HCT116 (cell line): ENCODE results near the gene SMIM35. TPM values are rescaled to one million over a fixed set of nuclear protein-coding genes. Genes with fewer than 3 reads are reported as not detected.

ENCODE experiments used
- ATAC-seq: fragments of 200-7000 bp; cut with Tn5 transposase; 2 replicates; pipeline ENCODE4 v1.9.1; 2020; ENCODE audit warnings: mild to moderate bottlenecking, moderate library complexity
- BruUV-seq: library from RNA; stranded (reverse); fragments of 400-500 nt; replicated peaks from 2 replicates; lab custom pipeline; 2021; lab: Mats Ljungman, UMichigan
- CTCF ChIA-PET: fragments of 300-600 bp; sonication (Branson Sonifier 250); formaldehyde crosslinking; loops from one replicate; lab custom pipeline; 2021; ENCODE audit warnings: antibody characterized with exemption; lab: Charles Lee
- POLR2A ChIA-PET: fragments of 300-600, 350-600 bp; sonication (Branson Sonifier 250); formaldehyde crosslinking; loops from one replicate; lab custom pipeline; 2021; ENCODE audit warnings: antibody characterized with exemption; lab: Charles Lee
- RAD21 ChIA-PET, 2 experiments: fragments of 300-600 bp; sonication (Branson Sonifier 250); formaldehyde crosslinking; loops; one replicate each; lab custom pipeline; 2023; ENCODE audit warnings: low total read pairs in 2 of 2; ENCODE audit not compliant: uncharacterized antibody in 2 of 2, unreplicated experiment in 2 of 2, low non-redundant PET in 1 of 2; lab: Charles Lee
- DNase-seq: peaks from one replicate; pipeline ENCODE4 v3.0.0-alpha.2; 2010; ENCODE audit warnings: low read depth, low spot score
- H2AFZ ChIP-seq: fragments of 200-600 bp; shearing (Covaris generic), sonication (generic); 2 replicates; pipeline ENCODE4 v1.6.1; 2017; ENCODE audit warnings: low read depth, mixed run types, mixed read lengths, antibody characterized with exemption, low read length; ENCODE audit not compliant: poor library complexity, severe bottlenecking
- H3K27ac ChIP-seq: 2 replicates; pipeline ENCODE4 v1.5.1; 2012; ENCODE audit warnings: low read depth, low read length
- H3K27me3 ChIP-seq: fragments of 200-600 bp; sonication (generic); 2 replicates; pipeline ENCODE4 v1.6.1; 2016; ENCODE audit warnings: mixed run types, low read length, mixed read lengths; ENCODE audit not compliant: insufficient read depth
- H3K36me3 ChIP-seq, 2 experiments: fragments of 200-500 bp in 1 of 2; fragments of 200-600 bp in 1 of 2; sonication (Bioruptor generic) in 1 of 2; sonication (generic) in 1 of 2; 2 replicates each; pipeline versions ENCODE4 v1.5.1 to v1.6.1; 2014 to 2016; ENCODE audit warnings: low read length in 2 of 2, inconsistent platforms in 1 of 2, mixed read lengths in 1 of 2, mixed run types in 1 of 2; ENCODE audit not compliant: insufficient read depth in 2 of 2, control insufficient read depth in 1 of 2
- H3K4me1 ChIP-seq, 2 experiments: fragments of 200-600 bp in 1 of 2; sonication (generic) in 1 of 2; 2 replicates each; pipeline versions ENCODE4 v1.5.1 to v1.6.1; 2012 to 2017; ENCODE audit warnings: low read length in 2 of 2, inconsistent platforms in 1 of 2, mild to moderate bottlenecking in 1 of 2, mixed read lengths in 1 of 2, mixed run types in 1 of 2, moderate library complexity in 1 of 2; ENCODE audit not compliant: insufficient read depth in 2 of 2, control insufficient read depth in 1 of 2
- H3K4me2 ChIP-seq: fragments of 200-600 bp; sonication (generic); 2 replicates; pipeline ENCODE4 v1.6.1; 2017; ENCODE audit warnings: mixed run types, low read length, mixed read lengths
- H3K4me3 ChIP-seq, 2 experiments: fragments of 200-600 bp in 1 of 2; sonication (generic) in 1 of 2; replicated peaks in 1 of 2; 2 replicates each; pipeline ENCODE4 v1.5.1; 2011 to 2016; ENCODE audit warnings: low read length in 2 of 2, control low read depth in 1 of 2, low read depth in 1 of 2, mild to moderate bottlenecking in 1 of 2, mixed read lengths in 1 of 2, mixed run types in 1 of 2
- H3K79me2 ChIP-seq: fragments of 200-600 bp; sonication (generic); 2 replicates; pipeline ENCODE4 v1.6.1; 2017; ENCODE audit warnings: mild to moderate bottlenecking, mixed run types, low read length, moderate library complexity, mixed read lengths; ENCODE audit not compliant: insufficient read depth
- H3K9ac ChIP-seq: fragments of 200-600 bp; sonication (generic); 2 replicates; pipeline ENCODE4 v1.6.1; 2016; ENCODE audit warnings: low read length, mixed read lengths
- H3K9me2 ChIP-seq: fragments of 200-600 bp; sonication (generic), shearing (Covaris generic); 2 replicates; pipeline ENCODE4 v1.6.1; 2017; ENCODE audit warnings: mixed run types, mild to moderate bottlenecking, moderate library complexity; ENCODE audit not compliant: insufficient read depth
- H3K9me3 ChIP-seq, 2 experiments: fragments of 200-500 bp in 1 of 2; fragments of 200-600 bp in 1 of 2; sonication (Bioruptor generic) in 1 of 2; sonication (generic) in 1 of 2; 2 replicates each; pipeline ENCODE4 v1.6.1; 2014 to 2017; ENCODE audit warnings: low read length in 2 of 2, mixed read lengths in 2 of 2, inconsistent platforms in 1 of 2, low read depth in 1 of 2, mild to moderate bottlenecking in 1 of 2, mixed run types in 1 of 2, moderate library complexity in 1 of 2; ENCODE audit not compliant: control insufficient read depth in 1 of 2, insufficient read depth in 1 of 2
- H4K20me1 ChIP-seq: fragments of 200-600 bp; sonication (generic), shearing (Covaris generic); 2 replicates; pipeline ENCODE4 v1.6.1; 2017; ENCODE audit warnings: mixed run types, mild to moderate bottlenecking, moderate library complexity; ENCODE audit not compliant: insufficient read depth
- EGR1 ChIP-seq: IDR thresholded peaks from 2 replicates; pipeline ENCODE4 v1.6.1; 2012; ENCODE audit warnings: low read depth
- ELF1 ChIP-seq: IDR thresholded peaks from 2 replicates; pipeline ENCODE4 v1.6.1; 2012; ENCODE audit warnings: low read depth, borderline replicate concordance
- EZH2 ChIP-seq: fragments of 200-600 bp; sonication (generic); IDR thresholded peaks from 2 replicates; pipeline ENCODE4 v1.6.1; 2017; ENCODE audit warnings: antibody characterized with exemption, mixed run types
- EZH2phosphoT487 ChIP-seq: fragments of 200-600 bp; IDR thresholded peaks from 2 replicates; pipeline ENCODE4 v1.6.1; 2018; ENCODE audit warnings: antibody characterized with exemption, borderline replicate concordance
- POLR2A ChIP-seq: IDR thresholded peaks from 2 replicates; pipeline ENCODE4 v1.7.0; 2011; ENCODE audit warnings: borderline replicate concordance; ENCODE audit not compliant: insufficient read depth, insufficient read length; ENCODE audit errors: extremely low read depth
- POLR2AphosphoS5 ChIP-seq: IDR thresholded peaks from 2 replicates; pipeline ENCODE4 v1.6.1; 2011; ENCODE audit warnings: mild to moderate bottlenecking, low read depth, low read length, moderate library complexity
- SIN3A ChIP-seq: IDR thresholded peaks from 2 replicates; pipeline ENCODE4 v1.6.1; 2012; ENCODE audit warnings: low read depth
- YY1 ChIP-seq: IDR thresholded peaks from 2 replicates; pipeline ENCODE4 v1.6.1; 2011; ENCODE audit warnings: low read length, low read depth, moderate library complexity, mild to moderate bottlenecking; ENCODE audit not compliant: insufficient replicate concordance; ENCODE audit errors: extremely low read depth
- ZBTB33 ChIP-seq: IDR thresholded peaks from 2 replicates; pipeline ENCODE4 v1.6.1; 2011; ENCODE audit warnings: mild to moderate bottlenecking, low read length, moderate library complexity; ENCODE audit not compliant: insufficient replicate concordance; ENCODE audit errors: extremely low read depth
- ZFX ChIP-seq: fragments of 450-650 bp; IDR thresholded peaks from 2 replicates; pipeline ENCODE4 v1.6.1; 2017
- intact Hi-C: fragments of 100-400 bp; cut with micrococcal nuclease; formaldehyde crosslinking; loops from 2 replicates; pipeline ENCODE4 v1.10.0; 2022
- total RNA-seq: library from RNA; stranded (reverse); gene quantifications from one replicate; pipeline ENCODE4 v1.2.1, GENCODE V29; 2021; ENCODE audit not compliant: unreplicated experiment
- TF ChIP-seq, protein P1 (sequence below): IDR thresholded peaks from 2 replicates; pipeline ENCODE4 v1.6.1; 2012
- TF ChIP-seq, protein P2 (sequence below): IDR thresholded peaks from 2 replicates; pipeline ENCODE4 v1.6.1; 2012; ENCODE audit warnings: low read depth

Gene SMIM35
- total RNA-seq, 1 experiment from 2014 or later: not detected

DNA sequence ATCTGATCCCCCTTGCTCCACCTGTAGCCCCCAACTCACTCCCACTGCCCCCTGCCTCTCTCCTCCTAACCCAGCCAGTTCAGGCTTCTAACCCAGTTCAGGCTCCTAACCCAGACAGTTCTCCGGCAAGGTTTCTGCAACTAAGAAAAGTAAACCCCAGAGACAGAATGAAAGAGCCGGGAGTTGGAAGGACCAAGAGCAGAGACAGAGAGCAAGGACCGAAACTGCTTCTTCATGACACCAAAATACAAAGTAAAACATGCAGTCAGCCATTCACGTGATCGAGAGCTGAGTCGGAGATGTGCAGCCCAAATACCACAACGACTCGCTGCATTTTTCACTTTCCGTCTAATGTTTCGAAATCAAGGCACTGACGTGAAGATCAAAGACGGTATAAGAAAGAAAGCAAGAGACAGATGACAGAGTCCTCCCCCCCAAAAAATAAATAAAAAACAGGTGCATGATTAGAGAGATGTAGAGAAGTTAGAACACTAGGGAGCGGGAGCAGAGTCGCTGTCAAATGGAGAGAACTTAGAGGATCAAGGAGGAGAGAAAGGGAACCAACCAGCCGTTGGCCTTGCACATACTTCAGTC, 99.7 kb downstream of the SMIM35 start:
- intact Hi-C loops: no loop called here
- ChIA-PET CTCF (interaction anchor here (0.9 kb wide), 1 partner anchor 96 kb away, joined by 3 read pairs; no protein-coding TSS in a partner anchor), RAD21 (no interaction called here), POLR2A (no interaction called here)
- Histone ChIP-seq H2AFZ (no peak overlapping the region), H3K9ac (no peak overlapping the region), H3K27me3 (no peaks in the 10 kb centered on the region), H3K4me3 (peak overlapping the region; percentile 51 to 61; a peak in 3 of 4 replicates), H3K9me2 (no peaks in the 10 kb centered on the region), H3K36me3 (no peaks in the 10 kb centered on the region), H3K4me2 (peak overlapping the region; percentile 85), H3K9me3 (no peaks in the 10 kb centered on the region), H3K27ac (no peak overlapping the region), H3K79me2 (no peaks in the 10 kb centered on the region), H4K20me1 (no peaks in the 10 kb centered on the region), H3K4me1 (peaks cover 6 to 16% of the 10 kb centered on the region in 2 experiments)
- DNase-seq (no peak), ATAC-seq (no peak)
- BruUV-seq: no TSS peak
- TF ChIP-seq, protein P1, sequence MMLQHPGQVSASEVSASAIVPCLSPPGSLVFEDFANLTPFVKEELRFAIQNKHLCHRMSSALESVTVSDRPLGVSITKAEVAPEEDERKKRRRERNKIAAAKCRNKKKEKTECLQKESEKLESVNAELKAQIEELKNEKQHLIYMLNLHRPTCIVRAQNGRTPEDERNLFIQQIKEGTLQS: no peak
- no peak for TF ChIP-seq EGR1
- no peak for TF ChIP-seq SIN3A
- no peak for TF ChIP-seq POLR2AphosphoS5
- TF ChIP-seq, protein P2, sequence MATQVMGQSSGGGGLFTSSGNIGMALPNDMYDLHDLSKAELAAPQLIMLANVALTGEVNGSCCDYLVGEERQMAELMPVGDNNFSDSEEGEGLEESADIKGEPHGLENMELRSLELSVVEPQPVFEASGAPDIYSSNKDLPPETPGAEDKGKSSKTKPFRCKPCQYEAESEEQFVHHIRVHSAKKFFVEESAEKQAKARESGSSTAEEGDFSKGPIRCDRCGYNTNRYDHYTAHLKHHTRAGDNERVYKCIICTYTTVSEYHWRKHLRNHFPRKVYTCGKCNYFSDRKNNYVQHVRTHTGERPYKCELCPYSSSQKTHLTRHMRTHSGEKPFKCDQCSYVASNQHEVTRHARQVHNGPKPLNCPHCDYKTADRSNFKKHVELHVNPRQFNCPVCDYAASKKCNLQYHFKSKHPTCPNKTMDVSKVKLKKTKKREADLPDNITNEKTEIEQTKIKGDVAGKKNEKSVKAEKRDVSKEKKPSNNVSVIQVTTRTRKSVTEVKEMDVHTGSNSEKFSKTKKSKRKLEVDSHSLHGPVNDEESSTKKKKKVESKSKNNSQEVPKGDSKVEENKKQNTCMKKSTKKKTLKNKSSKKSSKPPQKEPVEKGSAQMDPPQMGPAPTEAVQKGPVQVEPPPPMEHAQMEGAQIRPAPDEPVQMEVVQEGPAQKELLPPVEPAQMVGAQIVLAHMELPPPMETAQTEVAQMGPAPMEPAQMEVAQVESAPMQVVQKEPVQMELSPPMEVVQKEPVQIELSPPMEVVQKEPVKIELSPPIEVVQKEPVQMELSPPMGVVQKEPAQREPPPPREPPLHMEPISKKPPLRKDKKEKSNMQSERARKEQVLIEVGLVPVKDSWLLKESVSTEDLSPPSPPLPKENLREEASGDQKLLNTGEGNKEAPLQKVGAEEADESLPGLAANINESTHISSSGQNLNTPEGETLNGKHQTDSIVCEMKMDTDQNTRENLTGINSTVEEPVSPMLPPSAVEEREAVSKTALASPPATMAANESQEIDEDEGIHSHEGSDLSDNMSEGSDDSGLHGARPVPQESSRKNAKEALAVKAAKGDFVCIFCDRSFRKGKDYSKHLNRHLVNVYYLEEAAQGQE: no peak
- TF ChIP-seq YY1: no peak
- TF ChIP-seq ZFX: no peak
- TF ChIP-seq EZH2phosphoT487: no peak
- no peak for TF ChIP-seq EZH2
- no peak for TF ChIP-seq POLR2A
- TF ChIP-seq ELF1: no peak
- no peak for TF ChIP-seq ZBTB33
